D341Med (cell line): Measurements from ENCODE around the gene NATD1.

Experiments used
- DNase-seq: peaks from one replicate; pipeline ENCODE4 v3.0.0; 2012; ENCODE audit warnings: low spot score

Gene NATD1

DNA sequence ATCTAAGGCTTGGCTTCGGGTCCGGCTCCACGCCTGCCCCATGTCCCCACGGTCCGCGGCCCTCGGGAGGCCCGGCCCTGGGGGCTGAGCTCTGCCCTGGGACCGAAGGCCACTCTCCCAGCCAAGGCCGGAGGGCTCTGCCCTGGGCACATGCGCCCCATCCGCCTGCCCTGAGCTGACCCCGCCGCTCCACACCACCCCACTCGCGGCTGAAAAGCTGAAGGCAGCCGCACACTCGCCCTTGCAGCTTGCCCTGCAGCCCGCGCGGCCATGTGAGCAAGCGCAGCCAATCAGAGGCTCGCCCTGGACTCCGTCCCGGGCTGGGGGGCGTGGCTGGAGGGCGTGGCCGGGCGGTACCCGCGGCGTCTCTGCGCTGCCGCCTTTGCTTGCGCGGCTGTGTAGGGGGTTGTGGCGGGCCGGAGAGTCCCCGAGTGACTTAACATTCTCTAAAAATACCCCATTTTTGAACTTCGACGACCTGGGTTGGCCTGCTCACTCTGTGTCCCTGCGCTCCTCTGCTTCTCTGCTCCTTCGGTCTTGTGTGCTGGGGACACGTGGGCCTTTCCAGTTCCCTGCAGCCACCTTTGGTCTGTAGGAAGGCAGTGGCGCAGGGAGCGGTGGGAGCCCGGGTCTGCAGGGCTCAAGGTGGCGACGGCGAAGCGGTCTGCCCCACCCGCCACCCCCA is 22.5 kb upstream of the NATD1 start:
- peak; percentile 98 for DNase-seq

- DNase-seq = no peak
These were observed 21.9 kb upstream of the NATD1 start for GRCh38 chr17:21275047-21275578.

DNA sequence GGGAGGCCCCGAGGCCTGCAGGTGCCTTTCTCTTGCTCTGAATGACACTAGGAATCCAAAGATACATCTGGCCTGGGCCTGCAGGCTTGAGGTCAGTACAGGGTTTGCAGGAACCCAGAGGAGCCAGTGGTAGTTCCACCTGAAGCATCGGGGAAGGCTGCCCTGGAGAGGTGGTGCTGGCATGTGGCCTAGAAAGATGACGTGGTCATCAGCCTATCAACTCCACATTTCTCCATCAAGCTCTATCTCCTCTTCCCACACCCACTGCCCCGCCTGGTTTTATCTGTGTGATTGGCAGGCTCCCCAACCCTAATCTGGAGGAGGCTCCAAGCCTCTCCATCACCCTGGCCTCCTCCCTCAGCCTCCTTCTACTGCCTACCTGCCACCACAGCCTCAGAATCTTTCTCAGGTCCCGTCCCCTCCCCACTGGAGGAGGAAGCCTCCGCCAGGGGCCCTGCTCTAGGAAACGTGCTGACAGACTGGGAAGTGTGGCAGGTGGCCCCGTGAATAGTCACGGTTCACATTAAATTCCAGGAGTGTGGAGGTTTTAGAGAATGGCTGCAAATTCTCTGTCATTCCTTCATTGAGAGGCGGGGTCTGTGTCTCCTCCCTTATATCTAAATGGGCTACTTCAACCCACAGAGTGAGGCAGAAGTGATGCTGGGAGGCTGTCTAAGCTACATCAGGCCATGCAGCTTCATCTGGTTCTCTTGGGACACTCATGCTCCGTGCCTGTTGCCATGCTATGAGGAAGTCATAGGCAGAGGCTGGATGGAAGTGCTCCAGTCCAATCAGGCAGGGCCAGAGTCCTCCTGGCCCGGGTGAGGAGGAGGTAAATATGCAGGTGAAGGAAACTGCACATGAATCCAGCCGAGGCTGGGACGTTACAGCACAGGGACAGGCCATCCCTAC is 19.9 kb upstream of the NATD1 start:
- no peak for DNase-seq

GRCh38 chr17:21272250-21272649 is 19.0 kb upstream of the NATD1 start:
- no peak for DNase-seq

DNA sequence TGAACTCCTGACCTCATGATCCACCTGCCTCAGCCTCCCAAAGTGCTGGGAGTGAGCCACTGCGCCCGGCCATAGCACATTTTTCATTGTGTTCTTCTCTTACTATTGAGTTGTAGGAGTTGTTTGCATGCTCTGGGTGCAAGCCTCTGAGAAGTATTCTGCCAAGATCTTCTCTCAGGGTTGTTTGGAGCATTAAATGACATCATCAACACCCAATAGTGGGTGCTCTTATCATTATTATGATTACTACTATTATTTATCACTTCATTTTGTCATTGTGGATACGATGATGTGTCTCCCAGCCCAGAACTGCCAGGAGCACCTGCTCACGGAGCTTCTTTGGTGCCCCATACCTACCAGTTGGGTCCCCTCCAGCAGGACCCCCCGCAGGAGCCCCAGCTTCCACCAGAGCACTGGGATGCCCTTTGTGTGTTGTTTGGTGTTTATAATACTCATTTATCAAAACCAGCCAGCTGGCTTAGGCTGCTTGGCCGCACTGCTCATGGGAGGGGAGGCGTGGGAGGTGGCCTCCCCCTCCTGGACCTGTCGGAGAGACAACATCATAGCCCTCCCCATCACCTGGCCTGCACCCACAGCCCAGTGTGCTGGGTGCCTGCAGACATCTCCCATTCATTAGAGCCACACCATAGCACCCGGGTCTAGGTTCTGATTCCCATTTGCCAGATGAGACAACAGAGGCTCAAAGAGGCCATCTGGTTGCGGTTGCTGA is 18.4 kb upstream of the NATD1 start:
- DNase-seq = no peak

- no peak for DNase-seq
These were observed 16.2 kb upstream of the NATD1 start for GRCh38 chr17:21269394-21269793.

GRCh38 chr17:21268596-21269188 is 15.5 kb upstream of the NATD1 start:
- DNase-seq = no peak

- DNase-seq = no peak
These were observed 10.2 kb upstream of the NATD1 start for GRCh38 chr17:21263376-21263775.

DNA sequence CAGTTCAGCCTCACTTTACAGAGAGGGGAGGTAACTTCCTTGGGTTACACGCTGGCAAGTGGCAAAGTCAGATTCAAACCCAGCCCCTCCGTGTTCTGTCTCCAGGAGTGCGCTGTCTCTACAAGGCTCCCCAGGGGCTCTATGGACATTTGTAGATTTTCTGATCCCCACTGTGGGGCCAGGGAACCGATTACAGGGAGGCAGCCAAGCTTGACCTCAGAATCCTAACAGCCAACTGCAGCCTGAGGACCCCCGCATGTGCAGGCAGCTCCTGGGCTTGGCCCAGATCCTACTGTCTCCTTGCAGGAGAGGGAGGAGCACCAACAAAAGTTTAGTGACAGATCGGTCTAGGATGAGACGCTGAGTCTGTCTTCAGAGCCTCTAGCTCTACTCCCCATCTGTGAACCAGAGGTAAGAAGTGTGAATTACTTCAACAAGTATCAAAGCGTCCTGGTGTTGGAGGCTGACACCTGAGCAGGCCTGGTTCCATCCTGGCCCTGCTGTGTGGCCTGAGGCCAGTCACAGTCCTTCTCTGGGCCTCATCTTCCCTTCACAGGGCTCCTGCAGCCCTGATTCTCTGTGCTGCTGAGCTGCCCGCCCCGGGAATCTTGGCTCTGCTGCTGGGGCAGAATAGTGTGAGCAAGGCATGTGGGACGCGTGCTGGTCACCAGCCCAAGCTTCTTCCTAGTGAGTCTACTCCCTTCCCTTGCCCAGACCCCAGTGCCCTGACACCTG is 9.2 kb upstream of the NATD1 start:
- DNase-seq = no peak

DNA sequence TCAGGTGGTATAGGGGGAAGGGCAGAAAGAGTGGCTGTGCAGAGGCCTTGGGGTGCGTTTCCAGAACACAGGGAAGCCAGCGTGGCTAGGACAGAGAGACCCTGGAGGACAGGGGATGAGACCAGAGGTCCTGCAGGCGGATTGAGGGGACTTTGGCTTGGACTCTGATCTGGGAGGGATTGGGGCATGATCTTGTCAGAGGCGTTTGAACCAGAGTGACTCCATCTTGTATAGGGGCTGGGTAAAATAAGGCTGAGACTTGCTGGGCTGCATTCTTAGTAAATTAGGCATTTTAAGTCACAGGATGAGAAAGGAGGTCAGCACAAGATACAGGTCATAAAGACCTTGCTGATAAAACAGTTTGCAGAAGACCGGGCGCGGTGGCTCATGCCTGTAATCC is 5.4 kb upstream of the NATD1 start:
- DNase-seq = no peak

- DNase-seq = no peak
These were observed 634 bp upstream of the NATD1 start for GRCh38 chr17:21253646-21254441.

DNA sequence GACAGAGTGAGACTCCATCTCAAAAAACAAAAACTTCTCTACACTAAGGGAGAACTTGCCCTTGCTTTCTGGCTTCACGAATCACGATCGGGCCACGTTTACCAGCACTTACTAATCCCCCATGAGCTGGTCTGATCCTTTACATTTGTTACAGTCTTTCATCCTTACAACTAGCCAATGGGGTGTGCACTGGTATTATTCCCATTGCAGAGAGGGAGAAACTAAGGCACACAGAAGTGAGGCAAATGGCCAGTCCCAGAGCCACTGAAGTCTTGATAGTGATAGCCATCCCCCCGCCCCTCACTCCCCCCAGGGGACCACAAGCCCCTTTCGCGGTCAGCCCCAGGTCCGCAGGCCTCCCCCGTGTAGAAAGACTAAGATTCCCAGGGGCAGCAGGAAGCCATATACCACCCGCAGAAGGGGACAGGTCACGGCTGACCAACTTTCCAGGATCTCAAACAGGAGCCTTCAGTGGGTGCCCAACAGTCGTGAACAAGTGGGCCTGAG is 868 bp downstream of the NATD1 start:
- no peak for DNase-seq

GRCh38 chr17:21251337-21252010 is 1.7 kb downstream of the NATD1 start:
- no peak for DNase-seq

DNA sequence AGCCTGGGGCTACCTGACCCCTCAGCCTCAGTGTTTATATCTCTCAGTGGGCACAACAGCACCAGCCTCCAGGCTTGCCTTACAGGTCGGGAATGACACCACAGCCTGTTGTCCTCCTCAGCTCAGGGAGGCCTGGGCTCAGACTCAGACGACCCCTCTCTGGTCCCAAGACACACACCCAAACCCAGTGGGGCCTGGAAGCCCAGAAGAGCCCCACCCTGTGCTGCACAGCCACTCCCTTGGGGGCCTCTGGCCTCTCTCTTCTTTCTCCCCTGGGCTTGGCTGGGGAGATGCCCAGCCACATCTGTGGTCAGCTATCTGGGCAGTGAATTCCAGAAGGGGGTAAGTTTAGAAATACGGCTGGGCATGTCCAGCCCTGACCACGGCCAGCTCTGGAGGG is 2.4 kb downstream of the NATD1 start:
- no peak for DNase-seq

- DNase-seq = no peak
These were observed 3.1 kb downstream of the NATD1 start for GRCh38 chr17:21249920-21250703.

GRCh38 chr17:21249086-21249795 is 4.0 kb downstream of the NATD1 start:
- no peak for DNase-seq

- no peak for DNase-seq
These were observed 4.7 kb downstream of the NATD1 start for GRCh38 chr17:21248500-21248899.

DNA sequence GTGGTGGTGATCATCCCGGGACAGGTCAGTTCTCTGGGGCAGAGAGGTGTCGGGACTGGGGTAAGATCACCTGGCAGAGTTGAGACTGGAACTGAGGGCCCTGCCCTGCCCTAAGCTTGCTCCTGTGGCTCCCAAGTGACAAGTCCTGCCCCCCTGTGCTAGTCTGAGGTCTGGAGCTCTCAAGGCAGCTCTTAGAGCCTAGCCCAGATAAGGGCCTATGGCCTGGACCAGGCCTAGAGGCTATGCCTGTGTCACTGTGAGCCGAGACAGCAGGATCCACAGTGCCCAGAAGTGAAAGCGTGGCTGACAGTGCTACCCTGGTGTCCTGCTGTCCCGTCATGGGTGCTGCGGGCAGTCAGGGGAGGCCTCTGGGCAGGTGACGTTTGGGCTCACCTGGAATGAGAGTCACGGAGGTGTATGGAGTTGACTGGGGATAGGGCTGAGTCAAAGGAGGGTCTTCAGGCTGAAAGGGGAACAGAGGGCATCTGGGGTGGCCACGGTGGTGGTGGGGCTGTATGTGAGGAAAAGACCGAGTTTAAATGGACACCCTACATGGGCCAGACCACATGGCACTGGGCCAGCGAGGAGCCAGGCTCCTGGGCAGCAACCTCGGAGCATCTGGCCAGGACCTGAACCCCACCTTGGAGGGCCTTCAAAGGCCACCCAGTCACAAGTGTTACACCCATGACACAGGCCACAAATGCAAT is 5.5 kb downstream of the NATD1 start:
- DNase-seq = no peak
